GM12891 (cell line): ENCODE measurements around the gene MAPK8.

Experiments used
- POLR2AphosphoS5 ChIP-seq: IDR thresholded peaks from 2 replicates; pipeline ENCODE4 v1.6.1; 2011; ENCODE audit warnings: low read depth, low read length, control low read depth
- POU2F2 ChIP-seq: IDR thresholded peaks from 2 replicates; pipeline ENCODE4 v1.6.1; 2011; ENCODE audit warnings: low read depth, mild to moderate bottlenecking, control low read depth, low read length, moderate library complexity

- TF ChIP-seq POLR2AphosphoS5 (no peak), POU2F2 (no peak)
Observed at GRCh38 chr10:48485711-48486110, 179.2 kb downstream of the MAPK8 start.
